ENCODE data around the gene AEBP1.

The AEBP1 gene

GRCh38 chr7:44067064-44067951, 36.8 kb upstream of the AEBP1 start:
- no peak for DNase-seq

- peak; percentile 32 for DNase-seq
These were observed 36.1 kb upstream of the AEBP1 start for GRCh38 chr7:44068054-44068453.

DNA sequence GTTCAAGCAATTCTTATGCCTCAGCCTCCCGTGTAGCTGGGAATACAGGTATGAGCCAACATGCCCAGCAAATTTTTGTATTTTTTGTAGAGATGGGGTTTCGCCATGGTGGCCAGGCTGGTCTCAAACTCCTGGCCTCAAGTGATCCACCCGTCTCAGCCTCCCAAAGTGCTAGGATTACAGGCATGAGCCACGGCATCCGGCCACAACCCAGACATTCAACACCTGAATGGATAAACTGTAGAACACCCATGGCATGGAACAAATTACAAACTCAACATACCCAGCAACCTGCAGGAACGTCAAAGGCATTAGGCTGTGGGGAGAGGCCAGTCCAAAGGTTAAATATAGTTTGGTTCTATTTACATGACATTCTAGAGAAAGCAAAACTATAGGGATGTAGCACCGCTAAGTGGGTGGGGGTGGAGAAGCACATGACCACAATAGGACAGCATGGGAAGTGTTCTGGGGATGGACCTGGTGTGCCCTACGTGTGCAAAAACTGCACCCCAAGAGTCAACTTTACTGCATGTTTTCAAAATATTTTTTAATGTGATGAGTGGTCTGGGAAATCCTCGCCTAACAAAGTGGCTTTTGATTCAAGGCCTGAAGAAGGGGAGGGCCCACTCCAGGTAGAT, 32.3 kb upstream of the AEBP1 start:
- no peak for DNase-seq

- DNase-seq, result peak; percentile 10
These were observed 31.5 kb upstream of the AEBP1 start for GRCh38 chr7:44072364-44073231.

DNA sequence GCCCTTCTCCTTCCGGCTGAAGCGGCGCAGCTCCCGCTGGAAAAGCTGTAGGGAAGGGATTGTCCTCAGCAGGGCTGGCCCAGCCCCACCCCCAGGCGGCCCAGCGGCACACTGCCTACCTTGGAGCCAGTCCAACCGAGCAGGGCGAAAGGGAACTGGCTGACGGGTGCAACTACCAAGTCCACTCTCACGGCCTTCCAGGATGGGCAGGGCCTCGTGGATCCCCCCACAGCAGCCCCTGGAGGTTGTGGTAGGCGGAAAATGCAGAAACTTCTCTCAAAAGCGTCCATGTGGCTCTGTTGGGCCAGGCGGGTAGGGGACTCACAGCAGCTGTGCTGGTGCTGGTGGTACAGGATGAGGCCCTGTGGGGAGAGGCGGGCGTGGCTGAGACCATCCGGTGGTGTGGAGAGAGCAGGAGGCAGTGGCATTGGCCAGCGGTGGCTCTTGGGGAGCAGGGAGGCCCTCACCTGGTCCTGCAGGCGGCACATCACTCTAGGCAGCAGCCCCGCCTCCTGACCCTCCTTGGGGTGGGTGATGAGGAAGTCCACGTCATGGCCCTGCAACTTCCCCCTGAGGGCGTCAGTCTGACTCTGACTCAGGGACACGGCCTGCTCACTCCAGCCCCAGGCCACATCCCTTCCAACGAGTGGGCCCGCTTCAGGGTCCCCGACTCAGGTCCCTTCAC, 30.3 kb upstream of the AEBP1 start:
- no peak for DNase-seq

DNA sequence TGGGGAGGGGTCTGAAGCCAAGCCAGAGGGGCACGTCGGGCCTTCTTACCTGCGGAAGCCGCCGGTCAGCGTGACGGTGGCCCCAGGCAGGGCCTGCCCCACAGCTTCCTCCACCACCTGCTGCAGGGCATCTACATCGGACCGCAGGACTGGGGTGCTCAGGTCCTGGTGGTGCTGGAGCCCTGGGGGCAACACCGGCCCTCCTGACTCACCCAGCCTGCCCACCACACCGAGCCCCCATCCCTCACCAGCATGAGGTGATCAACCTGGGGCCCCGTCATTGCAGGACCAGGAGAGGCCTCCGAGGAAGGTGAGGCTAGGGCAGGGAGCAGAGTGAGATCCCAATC, 29.8 kb upstream of the AEBP1 start:
- no peak for DNase-seq

DNA sequence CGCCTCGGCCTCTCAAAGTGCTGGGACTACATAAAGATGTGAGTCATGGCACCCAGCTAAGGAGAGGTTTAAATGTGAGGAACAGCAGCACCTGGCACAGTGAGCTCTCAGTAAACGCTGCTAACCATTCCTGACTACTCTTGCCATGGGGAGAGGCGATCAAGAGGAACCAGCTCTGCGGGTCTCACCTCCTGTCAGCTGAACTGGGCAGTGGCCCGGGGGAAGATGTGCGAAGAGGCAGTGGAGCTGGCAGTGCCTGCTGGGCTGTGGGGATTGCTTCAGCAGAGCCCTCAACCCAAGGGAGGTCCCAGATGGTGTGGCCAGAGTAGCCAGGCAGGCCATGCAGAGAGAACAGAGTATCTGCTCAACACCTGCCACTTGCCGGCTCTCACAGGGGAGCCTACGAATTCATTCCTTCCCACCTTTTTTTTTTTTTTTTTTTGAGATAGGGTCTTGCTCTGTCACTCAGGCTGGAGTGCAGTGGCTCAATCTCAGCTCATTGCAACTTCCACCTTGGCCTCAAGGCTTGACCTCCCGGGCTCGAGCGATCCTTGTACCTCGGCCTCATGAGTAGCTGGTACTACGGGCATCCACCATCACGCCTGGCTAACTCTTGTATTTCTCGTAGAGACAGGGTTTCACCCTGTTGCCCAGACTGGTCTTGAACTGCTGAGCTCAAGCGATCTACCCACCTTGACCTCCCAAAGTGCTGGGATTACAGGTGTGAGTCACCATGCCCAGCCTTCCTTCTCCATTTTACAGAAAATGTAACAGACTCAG, 28.7 kb upstream of the AEBP1 start:
- no peak for DNase-seq

DNA sequence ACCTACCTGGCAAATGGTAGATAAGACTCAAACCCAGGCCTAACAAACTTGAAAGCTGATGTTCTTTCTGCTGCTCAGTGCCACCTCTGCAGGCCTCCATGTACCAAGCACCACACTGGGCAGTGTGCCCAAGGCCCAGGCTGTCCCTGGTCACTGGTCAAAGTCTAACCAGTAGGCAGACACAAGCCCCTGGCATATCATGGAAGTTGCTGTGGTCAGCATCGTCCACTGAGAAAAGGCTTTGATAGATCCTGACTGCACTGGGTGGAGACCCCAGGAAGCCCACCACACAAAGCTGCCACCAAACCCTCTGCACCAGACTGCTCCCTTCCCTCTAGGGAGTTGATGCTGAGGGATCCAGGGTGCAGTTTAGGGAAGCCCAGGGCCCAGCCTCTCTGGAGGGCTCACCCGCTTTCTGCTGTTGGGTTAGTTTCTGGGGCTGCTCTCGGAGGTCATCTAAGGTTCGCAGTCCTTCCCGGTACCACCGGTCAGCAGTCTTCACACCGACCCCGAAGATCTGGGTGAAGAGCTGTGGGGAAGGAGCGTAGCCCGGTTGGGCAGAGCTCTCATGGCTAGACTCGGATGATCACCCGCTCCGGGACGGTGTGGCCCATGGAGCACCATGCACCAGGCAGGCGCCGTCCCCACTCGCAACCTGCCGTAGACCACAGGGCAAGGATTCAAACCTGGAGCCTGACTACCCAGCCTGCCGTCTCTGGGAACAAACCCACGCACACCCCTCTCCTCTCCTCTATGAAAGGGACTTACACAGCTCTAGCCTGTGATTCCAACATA, 27.8 kb upstream of the AEBP1 start:
- no peak for DNase-seq

DNA sequence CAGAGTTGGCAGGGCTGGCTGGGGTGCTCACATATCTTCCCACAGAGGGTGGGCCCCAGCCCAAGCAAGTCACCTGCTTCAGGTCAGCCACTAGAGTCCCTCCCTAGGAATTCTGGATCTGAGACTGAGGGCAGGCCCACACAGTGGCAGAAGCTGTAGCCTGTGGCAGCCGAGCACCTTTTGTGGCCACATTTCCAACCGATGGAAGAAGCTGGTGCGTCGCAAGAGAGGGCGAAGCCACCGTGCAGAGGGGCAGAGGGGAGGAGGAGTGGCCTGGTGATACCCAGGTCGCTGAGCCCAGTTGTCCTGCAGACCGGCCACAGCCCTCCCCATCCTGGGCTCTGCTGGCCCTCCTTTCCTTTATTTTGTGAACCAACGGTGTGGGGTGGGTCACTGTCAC, 27.1 kb upstream of the AEBP1 start:
- no peak for DNase-seq

DNA sequence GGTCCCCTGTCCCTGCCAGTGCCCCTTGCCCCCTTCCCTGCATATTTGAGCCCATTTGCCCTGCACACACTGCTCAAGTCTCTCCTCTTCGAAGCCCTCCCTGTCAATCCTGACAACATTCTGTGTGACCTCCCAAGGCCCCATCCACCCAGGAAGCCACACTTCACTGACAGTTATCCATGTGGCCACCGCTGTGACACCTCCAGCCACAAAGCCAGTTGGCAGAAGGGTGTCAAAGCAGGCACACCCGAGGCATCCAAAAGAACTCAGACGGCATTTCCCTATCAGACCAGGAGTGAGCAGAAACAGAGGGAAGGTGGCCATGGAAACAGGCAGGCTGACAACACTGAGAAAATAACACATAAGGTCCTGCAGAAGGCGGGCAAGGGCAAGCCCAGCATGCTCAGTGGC, 26.5 kb upstream of the AEBP1 start:
- DNase-seq, result no peak

- no peak for DNase-seq
These were observed 25.6 kb upstream of the AEBP1 start for GRCh38 chr7:44078521-44078920.

GRCh38 chr7:44079331-44080021, 24.7 kb upstream of the AEBP1 start:
- no peak for DNase-seq

DNA sequence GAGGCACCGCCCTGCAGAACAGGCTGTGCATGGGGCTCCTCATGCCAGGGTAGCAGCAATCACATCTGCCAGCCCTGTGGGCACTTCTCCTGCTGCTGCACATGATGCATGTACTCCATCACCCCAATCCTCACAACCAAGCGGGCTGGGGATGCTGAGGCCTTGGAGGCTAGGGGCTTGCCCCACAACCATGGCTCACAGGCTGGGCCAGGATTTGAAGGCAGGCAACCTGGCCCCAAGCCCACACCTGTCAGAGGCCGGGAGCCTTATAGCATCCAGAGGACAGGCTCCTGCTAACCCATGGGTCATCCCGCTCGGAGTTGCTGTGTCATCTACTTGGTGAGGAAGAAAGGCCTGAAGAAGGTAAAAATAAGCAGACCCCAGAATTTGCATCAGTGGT, 24.0 kb upstream of the AEBP1 start:
- no peak for DNase-seq

DNA sequence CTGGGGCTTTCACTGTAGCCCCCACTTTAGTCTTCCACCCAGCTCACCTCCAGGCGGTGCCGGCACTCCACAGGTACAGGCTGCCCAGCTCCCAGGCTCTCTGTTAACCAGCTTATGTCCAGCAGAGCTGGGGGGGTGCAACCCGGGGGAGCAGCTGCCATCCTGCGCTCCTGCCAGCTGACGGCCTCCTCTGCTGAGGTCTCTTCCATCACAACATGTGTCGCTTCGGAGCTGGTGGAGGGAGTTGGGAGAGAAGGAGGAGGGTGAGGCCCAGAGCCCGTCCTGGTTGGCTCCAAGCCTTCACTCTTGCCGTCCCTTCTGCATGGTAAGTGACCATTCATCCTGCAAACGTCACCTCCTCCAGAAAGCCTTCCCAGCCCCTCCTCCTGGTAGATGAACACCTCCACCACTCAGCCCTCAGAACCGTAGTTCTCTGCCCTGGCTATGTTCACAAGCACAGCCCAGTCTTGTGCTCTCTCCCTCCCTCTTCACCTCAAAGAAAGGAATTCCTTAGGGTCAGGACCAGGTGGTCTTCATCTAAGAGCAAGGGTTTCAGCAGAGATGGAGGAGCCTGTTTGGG, 23.4 kb upstream of the AEBP1 start:
- DNase-seq, result no peak

GRCh38 chr7:44081266-44081748, 22.8 kb upstream of the AEBP1 start:
- no peak for DNase-seq

- peak; percentile 96 for DNase-seq
These were observed 21.5 kb upstream of the AEBP1 start for GRCh38 chr7:44082541-44083207.

GRCh38 chr7:44083796-44084195, 20.3 kb upstream of the AEBP1 start:
- DNase-seq, result no peak

DNA sequence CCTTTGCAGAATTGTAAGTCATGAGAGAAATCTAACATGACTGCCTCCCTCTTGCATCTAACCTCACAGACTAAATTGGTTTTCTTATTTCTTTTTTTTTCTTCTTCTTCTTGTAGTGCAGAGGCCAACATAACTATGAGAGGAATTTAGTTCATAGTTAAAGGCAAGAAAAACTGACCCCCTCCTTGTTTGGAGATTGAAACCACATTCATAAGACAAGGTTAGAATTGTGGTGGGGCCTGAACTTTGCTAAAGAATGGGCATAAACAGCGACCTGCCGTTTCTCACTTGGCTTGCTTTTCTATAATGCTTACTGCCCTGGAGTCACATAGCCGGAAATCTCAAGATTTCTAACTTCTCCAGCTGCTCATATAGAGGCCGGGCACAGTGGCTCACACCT, 19.4 kb upstream of the AEBP1 start:
- DNase-seq, result no peak

DNA sequence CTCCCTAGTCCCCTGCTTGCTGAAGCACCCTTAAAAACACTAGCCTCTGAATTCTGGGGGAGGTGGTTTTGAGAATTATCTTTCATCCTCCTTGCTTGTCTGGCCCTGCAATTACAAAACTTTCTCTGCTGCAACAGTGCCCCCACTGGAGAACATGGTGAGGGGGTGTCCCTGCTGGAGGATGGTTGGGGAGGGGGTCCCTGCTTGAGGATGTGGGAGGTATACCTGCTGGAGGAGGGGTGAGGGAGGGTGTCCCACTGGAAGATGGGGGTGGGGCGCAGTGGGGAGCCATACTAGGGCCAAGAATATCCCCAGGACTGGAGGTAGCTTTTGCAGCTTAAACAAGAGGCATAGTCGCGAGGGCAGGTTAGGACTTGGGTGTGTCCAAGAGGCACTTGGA, 18.6 kb upstream of the AEBP1 start:
- no peak for DNase-seq

GRCh38 chr7:44086627-44087026, 17.5 kb upstream of the AEBP1 start:
- no peak for DNase-seq

Measured in NCI-H510A (cell line).